ENCODE data around the gene PIP5K1B.

The PIP5K1B gene

DNA sequence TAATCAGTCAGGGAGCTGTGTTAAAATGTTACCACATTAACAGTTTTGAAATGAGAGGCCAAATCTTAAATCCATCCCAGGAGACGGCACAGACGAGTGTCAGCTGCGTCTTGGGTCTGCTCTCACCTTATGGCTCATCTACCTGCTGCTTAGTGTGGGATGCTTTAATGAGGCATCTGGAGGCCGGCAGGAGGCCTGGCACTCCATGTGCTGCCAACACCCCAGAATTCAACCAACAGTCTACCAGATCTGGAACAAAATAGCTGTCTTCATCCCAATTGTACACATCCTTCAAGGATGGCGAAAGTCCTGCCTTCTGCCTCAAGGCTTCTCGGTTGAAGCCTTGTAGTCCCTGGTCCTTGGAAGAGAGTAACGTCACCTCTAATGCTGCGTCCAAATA is 296.9 kb downstream of the PIP5K1B start:
- intact Hi-C loops (cut with DNase I): no loop called here

DNA sequence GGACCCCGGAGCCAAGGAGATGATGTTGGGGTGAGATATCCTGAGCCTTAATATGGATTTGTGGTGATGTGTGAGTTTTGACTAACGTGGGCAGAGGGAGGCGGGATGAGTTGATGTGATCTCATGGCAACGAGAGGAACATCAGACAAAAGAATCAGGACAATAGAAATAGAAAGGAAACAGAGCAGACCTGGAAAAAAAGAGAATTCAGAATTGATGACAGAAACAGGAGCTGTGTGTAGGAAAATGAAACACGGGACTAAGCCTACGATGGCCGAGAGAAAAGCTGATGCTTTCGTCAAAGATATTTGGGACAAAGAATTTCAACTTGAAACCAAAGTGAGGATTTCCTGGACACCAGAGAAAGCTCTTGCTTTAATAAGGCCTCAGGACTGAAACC is 298.0 kb downstream of the PIP5K1B start:
- DNase-seq: no peak
- intact Hi-C loops (cut with DNase I): no loop called here

More for the DNA sequence above, 296.9 kb downstream of the PIP5K1B start:
- no peak for DNase-seq

DNA sequence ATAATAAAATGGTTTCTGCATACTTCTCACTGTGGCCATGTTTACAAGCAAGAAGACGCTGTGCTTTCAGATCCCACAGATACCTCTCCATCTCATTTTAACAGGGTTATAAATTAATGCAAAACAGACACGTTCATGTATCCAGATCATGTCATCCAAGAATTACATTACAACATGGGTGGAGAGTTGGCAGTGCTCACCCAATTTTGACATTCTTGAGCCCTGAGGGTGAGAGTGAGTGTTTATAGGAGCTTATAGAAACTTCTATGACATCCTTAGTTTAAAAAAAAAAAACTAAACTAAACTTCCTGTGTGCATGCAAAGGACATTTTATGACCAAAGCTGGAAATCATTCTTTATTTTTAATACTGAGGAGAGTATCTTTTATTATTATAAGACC is 299.8 kb downstream of the PIP5K1B start:
- DNase-seq: no peak
- intact Hi-C loops (cut with DNase I): no loop called here

DNA sequence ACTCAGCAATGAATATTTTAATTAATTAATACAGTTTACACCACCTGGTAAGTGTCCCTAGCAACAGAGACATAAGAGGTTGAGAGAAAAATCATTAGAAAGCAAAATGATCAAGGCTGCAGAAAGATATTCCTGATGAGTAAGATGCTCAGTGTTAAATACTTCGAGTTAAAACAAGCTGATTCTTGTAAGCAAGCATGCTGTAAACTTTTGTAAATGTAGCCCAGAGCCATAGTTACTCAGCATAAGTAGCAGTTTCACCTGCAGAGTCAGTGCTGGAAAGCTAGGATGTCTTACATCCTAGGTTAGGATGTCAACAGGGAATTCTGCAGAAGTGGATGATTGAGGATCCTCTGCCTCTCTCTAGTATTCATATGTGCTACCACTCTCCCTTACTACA is 304.7 kb downstream of the PIP5K1B start:
- no peak for DNase-seq
- intact Hi-C loops (cut with DNase I): no loop called here

DNA sequence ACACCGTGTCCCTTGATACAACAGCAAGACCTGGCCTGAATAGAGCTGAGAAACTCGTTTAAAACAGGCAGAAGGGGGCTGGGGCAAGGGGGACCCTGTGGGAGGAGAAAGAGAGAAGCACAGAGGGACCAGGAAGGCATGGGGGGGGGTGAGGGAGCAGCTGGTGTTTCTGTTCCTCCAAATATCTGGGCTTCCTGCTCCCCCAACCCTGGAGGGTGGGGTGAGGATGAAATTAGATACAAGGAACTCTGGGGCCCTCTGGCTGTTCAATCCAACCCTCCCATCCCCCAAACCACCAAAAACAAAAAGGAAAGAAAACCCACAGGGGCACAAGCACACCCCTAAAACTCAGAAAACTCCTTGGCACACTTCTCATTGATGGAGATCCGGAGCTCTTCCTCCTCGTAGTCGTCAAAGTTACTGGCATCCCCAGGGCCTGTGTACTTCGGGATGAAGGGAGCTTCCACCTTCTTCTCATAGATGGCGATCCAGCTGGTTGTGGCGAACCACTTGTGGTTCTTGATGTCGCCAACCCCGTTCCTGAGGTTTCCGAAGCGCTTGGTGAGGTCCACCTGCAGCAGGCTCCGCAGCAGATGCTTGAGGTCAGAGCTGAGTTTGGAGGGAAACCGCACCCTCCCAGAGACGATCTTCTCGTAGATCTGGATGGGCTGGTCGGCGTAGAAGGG is 307.8 kb downstream of the PIP5K1B start:
- intact Hi-C loops (cut with DNase I): no loop called here
- peak in 1 of 10 donors; percentile 57 for DNase-seq

DNA sequence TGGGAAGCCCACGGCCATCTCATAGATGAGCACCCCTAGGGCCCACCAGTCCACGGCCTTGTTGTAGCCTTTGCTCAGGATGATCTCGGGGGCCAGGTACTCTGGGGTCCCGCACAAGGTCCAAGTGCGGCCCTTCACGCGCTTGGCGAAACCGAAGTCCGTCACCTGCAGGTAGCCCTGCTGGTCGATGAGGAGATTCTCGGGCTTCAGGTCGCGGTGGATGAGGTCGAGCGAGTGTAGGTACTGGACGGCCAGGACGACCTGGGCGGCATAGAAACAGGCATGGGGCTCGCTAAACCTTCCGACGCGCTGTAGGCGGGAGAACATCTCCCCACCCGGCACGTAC is 308.3 kb downstream of the PIP5K1B start:
- intact Hi-C loops (cut with DNase I): no loop called here
- DNase-seq: no peak

DNA sequence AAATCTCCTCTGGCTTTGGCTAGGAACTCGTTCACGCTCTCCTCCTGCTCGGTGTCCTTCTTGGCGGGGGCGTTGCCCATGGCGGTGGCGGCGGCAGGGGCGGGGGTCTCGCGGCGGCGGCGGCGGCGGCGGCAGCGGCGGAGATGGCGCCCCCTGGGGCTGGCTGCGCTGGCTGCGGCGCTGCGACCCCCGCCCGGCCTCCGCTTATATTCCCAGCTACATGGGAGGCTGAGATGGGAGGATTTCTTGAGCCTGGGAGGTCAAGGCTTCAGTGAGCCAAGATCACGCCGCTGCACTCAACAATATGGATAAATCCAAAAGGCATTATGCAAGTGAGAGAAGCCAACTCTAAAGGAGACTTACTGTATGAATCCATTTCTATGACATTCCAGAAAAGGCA is 309.0 kb downstream of the PIP5K1B start, which contains the start of gene PRKACG:
PRKACG (minus strand) TSS at position 101 of the 400 bp plus-strand sequence; CDS start at position 80, 21 bp downstream.
- DNase-seq: no peak
- intact Hi-C loops (cut with DNase I): no loop called here

DNA sequence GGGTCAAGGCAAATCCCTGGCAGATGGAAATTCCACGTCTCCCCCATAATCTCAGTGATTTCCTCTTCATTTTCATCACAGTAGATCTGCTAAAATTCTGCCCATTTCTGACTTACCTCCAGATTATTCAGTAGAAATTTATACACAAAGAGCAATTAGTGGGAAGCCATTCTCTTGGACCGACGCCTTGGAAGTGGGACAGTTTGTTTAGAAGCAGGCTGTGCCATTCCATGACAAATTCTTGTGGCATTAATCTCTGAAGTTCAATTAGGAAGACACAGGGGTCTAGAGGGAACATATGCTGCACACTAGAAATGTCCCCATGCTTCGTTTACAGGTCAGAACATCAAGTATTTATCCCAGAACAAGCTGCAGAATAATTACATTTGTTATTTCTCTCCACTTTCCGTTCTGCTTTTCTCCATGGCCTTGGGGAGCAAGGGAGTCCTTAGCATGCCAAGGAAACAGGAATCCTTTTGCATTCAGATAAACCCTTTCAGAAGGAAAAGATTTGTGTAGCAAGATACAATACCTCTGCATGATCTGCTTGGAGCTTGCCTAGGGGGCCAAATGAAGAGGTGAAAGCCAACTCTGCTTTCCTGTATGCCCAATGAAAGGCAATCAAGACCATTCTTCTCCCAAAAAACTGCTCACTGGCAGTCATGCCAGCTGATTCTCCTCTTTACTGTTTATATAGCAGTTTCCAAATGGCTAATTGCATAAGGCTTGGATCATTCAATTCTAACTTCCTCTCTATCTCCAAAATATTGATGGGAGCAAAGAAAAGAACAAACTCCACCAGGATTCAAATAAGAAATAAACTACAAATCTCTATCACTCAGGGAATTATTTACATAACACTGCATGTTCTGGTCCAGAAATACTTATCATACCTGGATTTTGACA is 311.4 kb downstream of the PIP5K1B start:
- DNase-seq: no peak
- intact Hi-C loops (cut with DNase I): no loop called here

DNA sequence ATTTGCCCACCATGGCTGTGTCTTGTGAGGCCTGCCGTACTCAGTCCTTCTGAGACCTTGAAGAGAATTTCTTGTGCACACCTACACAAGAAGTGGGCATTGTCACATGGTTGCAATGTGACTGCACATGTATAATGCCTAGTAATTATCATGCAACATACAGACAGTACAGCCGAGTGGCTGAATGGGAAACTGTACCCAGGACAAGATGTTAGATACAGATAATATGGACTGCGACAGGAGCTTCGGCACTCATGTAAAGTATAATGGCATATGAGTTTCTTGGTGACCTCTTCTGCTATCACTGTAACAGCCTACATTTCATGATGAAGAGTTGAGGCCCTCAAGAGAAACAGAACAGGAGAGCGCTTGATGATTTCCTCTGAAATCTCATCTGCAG is 313.7 kb downstream of the PIP5K1B start:
- no peak for DNase-seq
- intact Hi-C loops (cut with DNase I): no loop called here

DNA sequence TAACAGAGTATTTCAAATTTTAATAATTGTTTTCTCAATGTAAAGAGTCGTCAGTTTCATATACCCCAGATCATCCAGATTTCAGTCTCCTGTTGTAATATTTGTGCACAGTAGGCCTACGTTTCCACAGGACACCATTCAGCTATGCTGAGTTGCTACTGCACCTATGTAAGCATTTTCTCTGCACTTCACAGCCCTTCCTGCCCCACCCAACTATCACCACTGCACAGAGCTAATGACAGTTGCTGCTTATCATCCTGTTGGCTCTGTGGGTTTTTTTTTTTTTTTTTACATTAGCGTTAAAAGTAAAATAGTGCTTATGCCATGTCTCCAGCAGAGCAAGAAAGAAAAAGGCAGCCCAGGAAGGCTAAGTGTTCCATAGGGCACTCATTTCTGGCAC is 314.8 kb downstream of the PIP5K1B start:
- intact Hi-C loops (cut with DNase I): no loop called here
- DNase-seq: no peak

DNA sequence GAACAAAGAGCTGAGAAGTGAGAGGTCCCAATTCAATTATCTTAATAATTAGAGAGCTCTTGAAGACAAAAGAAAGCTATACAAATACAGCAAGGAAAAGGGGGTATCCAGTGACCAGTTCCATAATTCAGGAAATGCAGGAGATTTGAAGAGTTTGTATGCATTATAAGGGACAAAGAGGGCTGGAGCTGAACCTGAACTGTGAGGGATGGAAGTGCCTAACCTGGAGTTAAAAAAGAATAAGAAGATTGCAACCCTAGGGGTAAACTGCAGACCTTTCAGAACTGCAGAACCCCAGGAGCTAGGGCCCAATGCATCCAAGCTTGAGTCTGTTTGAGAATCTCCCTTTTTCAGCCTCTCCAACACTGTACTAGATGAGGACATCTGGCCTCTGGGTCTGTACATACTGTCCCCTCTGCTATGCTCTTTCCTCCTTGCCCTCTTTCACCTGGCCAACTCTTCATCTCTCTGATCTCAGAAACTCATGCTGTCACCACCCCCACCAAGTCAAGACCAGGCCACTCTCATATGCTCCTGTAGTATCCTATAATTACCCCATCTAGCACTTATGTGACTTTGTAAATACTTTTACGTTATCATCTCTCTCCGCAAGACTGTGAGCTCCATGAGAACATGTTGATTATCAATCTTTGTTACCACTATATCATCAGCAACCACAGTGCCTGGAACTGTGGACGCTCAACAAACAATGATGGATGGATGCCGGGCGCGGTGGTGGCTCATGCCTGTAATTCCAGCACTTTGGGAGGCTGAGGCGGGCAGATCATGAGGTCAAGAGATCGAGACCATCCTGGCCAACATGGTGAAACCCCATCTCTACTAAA is 315.5 kb downstream of the PIP5K1B start:
- intact Hi-C loops (cut with DNase I): no loop called here

DNA sequence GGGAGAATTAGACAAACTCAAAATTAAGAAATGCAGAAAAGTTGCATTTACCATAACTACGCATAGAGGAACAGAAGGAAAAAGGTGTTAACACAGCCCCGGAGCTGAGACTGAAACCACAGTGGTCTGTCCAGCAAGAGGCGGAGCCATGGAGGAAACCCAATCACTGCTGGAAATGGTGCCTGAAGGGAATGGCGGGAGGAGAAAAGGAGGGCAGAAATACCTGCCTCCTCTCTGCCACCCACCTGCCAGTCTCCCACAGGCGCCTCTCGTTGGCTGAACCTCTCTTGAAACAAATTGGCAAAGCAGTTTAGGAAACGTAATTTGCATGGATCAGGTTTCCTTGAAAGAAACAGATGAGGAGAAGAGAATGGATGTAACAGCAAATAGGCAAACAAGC is 318.6 kb downstream of the PIP5K1B start:
- intact Hi-C loops (cut with DNase I): no loop called here
- DNase-seq: no peak

More for the DNA sequence above, 315.5 kb downstream of the PIP5K1B start:
- DNase-seq: no peak

DNA sequence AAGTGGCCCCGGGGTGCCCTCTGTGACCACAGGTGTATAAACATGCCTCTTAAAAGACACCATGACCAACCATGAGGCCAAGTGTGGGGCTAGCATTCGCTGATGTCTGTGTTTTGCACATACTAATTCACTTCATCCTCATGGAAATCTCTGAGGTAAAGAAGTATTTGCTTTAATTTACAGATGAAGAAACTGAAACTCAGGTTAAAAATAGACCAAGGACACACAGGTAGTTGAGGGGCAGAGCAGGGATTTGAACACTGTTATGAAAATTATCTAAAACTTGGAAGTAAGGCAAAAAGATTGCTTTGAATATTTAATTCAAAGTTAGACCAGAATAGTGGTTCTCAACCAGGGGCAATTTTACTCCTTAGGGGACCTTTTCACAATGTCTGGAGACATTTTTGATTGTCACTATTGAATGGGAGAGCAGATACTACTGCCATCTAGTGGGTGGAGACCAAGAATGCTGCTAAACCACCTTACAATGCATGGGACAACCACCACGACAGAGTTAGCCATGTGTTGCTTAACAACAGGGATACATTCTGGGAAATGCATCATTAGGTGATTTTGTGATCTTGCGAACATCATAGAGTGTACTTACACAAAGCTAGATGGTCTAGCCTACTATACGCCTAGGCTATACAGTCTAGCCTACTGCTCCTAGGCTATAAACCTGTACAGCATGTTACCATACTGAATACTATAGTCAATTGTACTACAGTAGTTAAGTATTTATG is 322.5 kb downstream of the PIP5K1B start:
- intact Hi-C loops (cut with DNase I): no loop called here
- peak in 1 of 10 donors; percentile 21 for DNase-seq

DNA sequence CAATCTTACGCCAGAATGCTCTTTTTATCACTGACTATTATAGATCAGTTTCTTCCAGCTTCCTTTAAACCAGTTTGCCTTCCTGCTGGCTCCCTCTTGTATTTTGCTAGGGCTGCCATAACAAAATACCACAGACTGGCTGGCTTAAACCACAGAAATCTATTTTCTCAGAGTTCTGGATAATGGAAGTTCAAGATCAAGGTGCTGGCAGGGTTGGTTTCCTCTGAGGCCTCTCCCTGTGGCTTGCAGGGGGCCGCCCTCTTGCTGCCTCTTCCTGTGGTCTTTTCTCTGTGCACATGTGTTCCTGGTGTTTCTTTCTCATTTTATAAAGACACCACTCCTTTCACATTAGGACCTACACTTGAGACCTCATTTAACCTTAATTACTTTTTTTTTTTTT is 323.7 kb downstream of the PIP5K1B start:
- DNase-seq: no peak
- intact Hi-C loops (cut with DNase I): no loop called here

DNA sequence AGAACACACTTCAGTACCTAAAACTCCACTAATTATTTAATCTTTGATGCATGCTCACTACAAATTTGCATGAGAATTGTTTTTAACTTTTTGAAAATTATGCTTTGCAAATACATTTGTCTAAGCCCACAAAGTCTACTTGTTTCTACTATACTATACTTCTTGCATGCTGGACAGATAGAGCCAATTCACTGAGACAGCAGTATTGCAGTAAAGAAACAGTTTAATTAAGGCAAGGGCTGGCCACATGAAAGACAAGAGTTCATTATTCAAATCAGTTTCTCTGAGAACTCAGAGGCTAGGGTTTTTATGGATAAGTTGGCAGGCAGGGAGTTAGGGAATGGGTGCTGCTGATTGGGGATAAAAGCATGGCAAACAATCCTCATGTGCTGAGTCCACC is 324.5 kb downstream of the PIP5K1B start:
- no peak for DNase-seq
- intact Hi-C loops (cut with DNase I): no loop called here

DNA sequence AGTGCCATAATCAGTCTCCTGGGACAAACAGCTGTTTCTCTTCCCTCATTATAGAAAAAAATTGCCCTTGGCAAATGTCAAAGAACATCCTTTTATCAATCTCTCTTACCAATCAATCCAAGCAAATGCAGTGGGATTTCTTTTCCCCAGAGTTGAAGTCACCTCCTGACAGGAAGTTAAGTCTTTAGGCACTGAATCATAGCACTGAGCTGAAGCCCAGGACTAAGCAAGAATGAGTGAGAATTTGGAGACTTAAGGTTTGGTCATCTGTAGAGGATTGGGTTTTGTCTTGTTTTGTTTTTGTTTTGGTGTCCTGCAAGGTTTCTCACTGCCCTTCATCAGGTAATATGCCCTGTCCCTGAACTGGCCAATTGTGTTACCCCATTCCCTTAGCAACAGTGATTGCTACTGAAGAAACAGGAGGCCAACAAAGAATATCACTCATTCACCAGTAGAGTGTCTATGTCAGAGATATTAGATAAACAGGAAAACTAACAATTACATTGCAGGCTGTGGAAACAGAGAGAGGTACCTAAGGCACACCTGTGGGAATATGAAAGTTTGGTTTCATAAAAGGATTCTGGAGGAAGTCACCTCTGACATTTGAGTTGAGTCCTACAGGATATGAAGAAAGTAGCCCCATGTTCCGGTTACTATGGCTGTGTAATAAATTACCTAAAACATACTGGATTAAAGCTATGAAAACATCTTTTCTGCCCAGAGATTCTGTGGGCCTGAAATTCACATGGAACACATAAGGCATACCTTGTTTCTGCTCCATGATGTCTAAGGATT is 326.0 kb downstream of the PIP5K1B start:
- no peak for DNase-seq
- intact Hi-C loops (cut with DNase I): no loop called here

DNA sequence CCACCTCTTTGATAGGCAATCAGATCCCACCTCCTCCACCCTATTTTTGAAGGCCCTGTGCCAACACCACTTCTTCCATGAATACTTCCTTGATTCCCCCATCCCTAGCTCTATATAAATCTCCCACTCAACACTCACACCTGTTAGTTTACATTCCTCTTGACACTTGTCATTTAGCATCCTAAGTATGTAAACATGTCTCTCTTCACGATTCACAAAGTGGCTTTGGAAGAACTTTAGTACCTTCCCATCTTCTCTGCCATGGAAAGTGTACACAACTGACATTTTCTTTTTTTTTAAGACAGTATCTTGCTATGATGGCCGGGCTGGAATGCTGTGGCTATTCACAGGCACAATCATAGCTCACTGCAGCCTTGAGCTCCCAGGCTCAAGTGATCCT is 329.0 kb downstream of the PIP5K1B start:
- no peak for DNase-seq
- intact Hi-C loops (cut with DNase I): no loop called here

DNA sequence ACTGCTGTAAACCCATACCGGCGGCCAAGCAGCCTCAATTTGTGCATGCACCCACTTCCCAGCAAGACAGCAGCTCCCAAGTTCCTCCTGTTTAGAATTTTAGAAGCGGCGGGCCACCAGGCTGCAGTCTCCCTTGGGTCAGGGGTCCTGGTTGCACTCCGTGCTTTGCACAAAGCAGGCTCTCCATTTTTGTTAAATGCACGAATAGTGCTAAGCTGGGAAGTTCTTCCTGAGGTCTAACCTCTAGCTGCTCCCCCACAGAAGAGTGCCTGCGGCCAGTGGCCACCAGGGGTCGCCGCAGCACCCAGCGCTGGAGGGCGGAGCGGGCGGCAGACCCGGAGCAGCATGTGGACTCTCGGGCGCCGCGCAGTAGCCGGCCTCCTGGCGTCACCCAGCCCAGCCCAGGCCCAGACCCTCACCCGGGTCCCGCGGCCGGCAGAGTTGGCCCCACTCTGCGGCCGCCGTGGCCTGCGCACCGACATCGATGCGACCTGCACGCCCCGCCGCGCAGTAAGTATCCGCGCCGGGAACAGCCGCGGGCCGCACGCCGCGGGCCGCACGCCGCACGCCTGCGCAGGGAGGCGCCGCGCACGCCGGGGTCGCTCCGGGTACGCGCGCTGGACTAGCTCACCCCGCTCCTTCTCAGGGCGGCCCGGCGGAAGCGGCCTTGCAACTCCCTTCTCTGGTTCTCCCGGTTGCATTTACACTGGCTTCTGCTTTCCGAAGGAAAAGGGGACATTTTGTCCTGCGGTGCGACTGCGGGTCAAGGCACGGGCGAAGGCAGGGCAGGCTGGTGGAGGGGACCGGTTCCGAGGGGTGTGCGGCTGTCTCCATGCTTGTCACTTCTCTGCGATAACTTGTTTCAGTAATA is 330.6 kb downstream of the PIP5K1B start, which contains the start of gene FXN:
FXN (plus strand) TSS at position 315 of the 871 bp plus-strand sequence; CDS start at position 346, 31 bp downstream.
- peak; percentile 72 to 97 (median 77) for DNase-seq
- intact Hi-C loops (cut with DNase I): loop anchor here (5.0 kb wide), 1 partner anchor 157 kb away; no protein-coding TSS in a partner anchor

Measured in posterior cingulate gyrus (tissue), 11 donors.